ENCODE measurements around the gene PROM2. TPM values are rescaled to one million over a fixed set of nuclear protein-coding genes. Genes with fewer than 3 reads are reported as not detected.

Gene PROM2
- total RNA-seq, 1 donor from 2014 or later = 1.4 TPM

DNA sequence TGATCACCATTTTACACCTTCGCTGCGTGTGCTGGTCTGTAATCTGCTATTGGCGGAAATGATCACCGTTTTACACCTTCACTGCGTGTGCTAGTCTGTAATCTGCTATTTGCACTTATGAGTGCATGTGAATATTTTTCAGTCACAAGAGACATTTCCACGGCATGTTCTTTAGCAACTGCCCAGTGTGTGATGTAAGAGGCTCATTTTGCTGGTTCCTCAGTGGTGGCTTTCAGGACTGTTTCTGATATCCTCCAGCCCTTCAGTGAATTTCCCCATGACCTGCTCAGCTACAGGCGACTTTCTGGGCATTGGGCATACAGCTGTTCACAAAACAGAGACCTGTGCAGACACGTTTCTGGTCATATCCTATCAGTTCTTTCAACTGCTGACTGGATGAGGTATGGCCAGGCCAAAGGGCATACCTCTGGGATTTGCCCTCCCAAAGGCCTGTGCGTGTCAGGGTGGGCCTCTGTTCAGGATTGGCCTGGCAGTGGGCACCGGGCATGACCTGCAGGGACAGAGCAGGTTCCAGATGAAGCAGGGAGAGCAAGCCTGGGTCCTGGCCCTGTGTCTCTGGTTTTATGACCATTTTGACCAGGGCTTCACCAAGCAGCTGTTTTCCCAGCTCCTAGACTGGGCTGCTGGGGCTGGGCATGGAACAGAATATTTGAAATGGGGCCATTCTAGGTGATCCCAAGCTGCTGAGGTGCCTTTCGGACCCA, 521 bp upstream of the PROM2 start:
- Mint-ChIP-seq H3K36me3 (ENCODE audit: low read depth) (no peaks in the 10 kb centered on the region), H3K27ac (no peak overlapping the region), H3K4me1 (no peaks in the 10 kb centered on the region), H3K9me3 (no peaks in the 10 kb centered on the region), H3K27me3 (no peaks in the 10 kb centered on the region), H3K4me3 (no peak overlapping the region)
- intact Hi-C loops (cut with micrococcal nuclease) = no loop called here
- DNase-seq = no peak

GRCh38 chr2:95275151-95275515, 884 bp downstream of the PROM2 start:
- intact Hi-C loops (cut with micrococcal nuclease) = no loop called here
- DNase-seq = no peak
- Mint-ChIP-seq H3K9me3 (no peaks in the 10 kb centered on the region), H3K27ac (no peak overlapping the region), H3K4me3 (no peak overlapping the region), H3K36me3 (ENCODE audit: low read depth) (no peaks in the 10 kb centered on the region), H3K27me3 (no peaks in the 10 kb centered on the region), H3K4me1 (no peaks in the 10 kb centered on the region)

GRCh38 chr2:95275601-95276243, 1.5 kb downstream of the PROM2 start:
- no peak for DNase-seq
- Mint-ChIP-seq H3K4me1 (no peaks in the 10 kb centered on the region), H3K27ac (no peak overlapping the region), H3K36me3 (ENCODE audit: low read depth) (no peaks in the 10 kb centered on the region), H3K4me3 (no peak overlapping the region), H3K9me3 (no peaks in the 10 kb centered on the region), H3K27me3 (no peaks in the 10 kb centered on the region)
- intact Hi-C loops (cut with micrococcal nuclease) = no loop called here

DNA sequence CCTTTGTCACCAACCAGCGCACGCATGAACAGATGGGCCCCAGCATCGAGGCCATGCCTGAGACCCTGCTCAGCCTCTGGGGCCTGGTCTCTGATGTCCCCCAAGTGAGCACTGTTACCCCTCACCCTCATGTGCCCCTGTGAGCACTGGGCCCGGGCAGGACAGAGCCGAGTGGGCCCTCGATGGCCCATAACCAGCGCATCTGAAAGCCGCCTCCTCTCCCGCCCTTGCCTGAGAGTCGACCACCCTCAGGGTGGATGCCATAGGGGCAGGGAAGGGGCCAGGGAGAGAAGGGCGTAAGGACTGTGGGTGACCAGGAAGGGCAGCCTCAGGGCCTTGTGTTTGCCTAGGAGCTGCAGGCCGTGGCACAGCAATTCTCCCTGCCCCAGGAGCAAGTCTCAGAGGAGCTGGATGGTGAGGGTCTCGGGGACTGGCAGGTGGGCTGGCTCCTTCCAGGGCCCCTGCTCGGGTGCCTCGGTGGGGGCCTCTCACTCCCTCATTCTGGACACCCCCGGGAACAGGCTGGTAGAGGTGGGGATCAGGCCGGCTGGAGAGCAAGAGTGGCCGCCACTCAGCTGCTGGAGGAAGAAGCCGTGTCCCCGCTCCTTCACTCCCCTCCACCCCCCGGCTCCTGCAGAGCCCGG, 2.1 kb downstream of the PROM2 start:
- intact Hi-C loops (cut with micrococcal nuclease) = no loop called here
- Mint-ChIP-seq H3K4me1 (no peaks in the 10 kb centered on the region), H3K9me3 (no peaks in the 10 kb centered on the region), H3K27me3 (no peaks in the 10 kb centered on the region), H3K4me3 (no peak overlapping the region), H3K27ac (no peak overlapping the region), H3K36me3 (ENCODE audit: low read depth) (no peaks in the 10 kb centered on the region)
- DNase-seq = no peak

DNA sequence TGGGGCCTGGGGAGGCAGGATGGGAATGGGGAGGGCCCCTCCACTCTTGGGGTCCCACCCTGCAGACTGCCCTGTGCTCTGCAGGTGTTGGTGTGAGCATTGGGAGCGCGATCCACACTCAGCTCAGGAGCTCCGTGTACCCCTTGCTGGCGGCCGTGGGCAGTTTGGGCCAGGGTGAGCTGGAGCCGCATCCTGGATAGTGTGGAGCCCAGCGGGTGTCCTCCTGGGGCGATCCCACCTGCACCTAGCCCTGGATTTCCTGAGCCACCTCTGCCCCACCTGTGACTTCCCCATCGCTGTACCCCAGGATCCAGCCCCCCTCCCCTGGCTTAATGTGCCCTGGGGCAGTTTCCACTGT, 2.6 kb downstream of the PROM2 start:
- Mint-ChIP-seq H3K36me3 (ENCODE audit: low read depth) (no peaks in the 10 kb centered on the region), H3K4me1 (no peaks in the 10 kb centered on the region), H3K27ac (no peak overlapping the region), H3K9me3 (no peaks in the 10 kb centered on the region), H3K27me3 (no peaks in the 10 kb centered on the region), H3K4me3 (no peak overlapping the region)
- intact Hi-C loops (cut with micrococcal nuclease) = no loop called here
- no peak for DNase-seq

DNA sequence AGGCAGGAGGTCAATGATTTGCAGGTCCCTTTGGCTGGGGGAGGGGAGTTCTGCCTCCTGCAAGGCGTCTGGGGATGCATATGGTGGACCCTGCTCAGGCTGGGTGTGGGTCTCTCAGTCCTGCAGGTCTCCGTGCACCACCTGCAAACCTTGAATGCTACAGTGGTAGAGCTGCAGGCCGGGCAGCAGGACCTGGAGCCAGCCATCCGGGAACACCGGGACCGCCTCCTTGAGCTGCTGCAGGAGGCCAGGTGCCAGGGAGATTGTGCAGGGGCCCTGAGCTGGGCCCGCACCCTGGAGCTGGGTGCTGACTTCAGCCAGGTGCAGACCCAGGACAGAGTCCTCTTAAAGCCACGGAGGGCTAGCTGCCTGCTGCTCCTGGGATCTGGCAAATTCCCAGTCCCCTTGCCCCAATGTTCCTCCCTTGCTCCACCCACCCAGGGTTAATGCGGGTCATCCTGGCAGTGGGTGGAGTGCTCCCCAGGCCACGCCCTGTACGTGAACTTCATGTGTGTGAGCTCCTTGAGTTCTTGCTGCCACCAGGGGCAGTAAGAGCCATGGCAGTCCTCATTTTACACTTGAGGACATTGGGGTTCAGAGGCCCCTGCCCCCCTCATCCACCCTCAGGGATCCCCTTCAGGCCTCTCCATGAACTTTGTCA, 3.1 kb downstream of the PROM2 start:
- Mint-ChIP-seq H3K36me3 (ENCODE audit: low read depth) (no peaks in the 10 kb centered on the region), H3K27me3 (no peaks in the 10 kb centered on the region), H3K4me1 (no peaks in the 10 kb centered on the region), H3K4me3 (no peak overlapping the region), H3K9me3 (no peaks in the 10 kb centered on the region), H3K27ac (no peak overlapping the region)
- DNase-seq = no peak
- intact Hi-C loops (cut with micrococcal nuclease) = no loop called here

GRCh38 chr2:95278051-95278471, 3.8 kb downstream of the PROM2 start:
- Mint-ChIP-seq H3K4me3 (no peak overlapping the region), H3K9me3 (no peaks in the 10 kb centered on the region), H3K27me3 (no peaks in the 10 kb centered on the region), H3K4me1 (no peaks in the 10 kb centered on the region), H3K36me3 (ENCODE audit: low read depth) (no peaks in the 10 kb centered on the region), H3K27ac (no peak overlapping the region)
- DNase-seq = no peak
- intact Hi-C loops (cut with micrococcal nuclease) = no loop called here

DNA sequence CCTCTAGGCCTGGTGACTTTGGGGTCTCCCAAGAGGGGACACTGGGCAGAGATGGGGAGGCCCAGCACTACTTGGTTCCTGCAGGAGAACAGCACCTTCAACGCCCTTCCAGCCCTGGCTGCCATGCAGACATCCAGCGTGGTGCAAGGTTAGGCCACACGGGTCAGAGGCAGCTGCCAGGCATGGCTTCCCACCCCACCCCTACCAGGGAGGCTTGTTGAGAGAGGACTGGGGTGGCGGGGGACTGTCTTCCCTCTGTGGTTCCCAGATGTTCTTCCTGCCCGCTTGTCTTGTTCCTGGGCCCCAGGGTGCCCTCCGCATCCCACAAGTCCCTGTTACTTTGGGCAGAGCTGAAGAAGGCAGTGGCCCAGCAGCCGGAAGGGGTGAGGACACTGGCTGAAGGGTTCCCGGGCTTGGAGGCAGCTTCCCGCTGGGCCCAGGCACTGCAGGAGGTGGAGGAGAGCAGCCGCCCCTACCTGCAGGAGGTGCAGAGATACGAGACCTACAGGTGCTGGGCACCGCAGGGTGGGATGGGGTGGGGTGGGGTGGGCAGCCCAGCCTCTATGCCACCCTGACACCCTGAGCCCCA, 4.5 kb downstream of the PROM2 start:
- Mint-ChIP-seq H3K9me3 (no peaks in the 10 kb centered on the region), H3K4me1 (no peaks in the 10 kb centered on the region), H3K27ac (no peak overlapping the region), H3K27me3 (no peaks in the 10 kb centered on the region), H3K36me3 (ENCODE audit: low read depth) (no peaks in the 10 kb centered on the region), H3K4me3 (no peak overlapping the region)
- no peak for DNase-seq
- intact Hi-C loops (cut with micrococcal nuclease) = no loop called here

GRCh38 chr2:95279435-95280035, 5.3 kb downstream of the PROM2 start:
- intact Hi-C loops (cut with micrococcal nuclease) = no loop called here
- DNase-seq = no peak
- Mint-ChIP-seq H3K36me3 (ENCODE audit: low read depth) (no peaks in the 10 kb centered on the region), H3K27me3 (no peaks in the 10 kb centered on the region), H3K9me3 (no peaks in the 10 kb centered on the region), H3K4me1 (no peaks in the 10 kb centered on the region), H3K4me3 (no peak overlapping the region), H3K27ac (no peak overlapping the region)

- H3K4me3 Mint-ChIP-seq = no peak overlapping the region
- DNase-seq = no peak
- no peaks in the 10 kb centered on the region for H3K4me1 Mint-ChIP-seq
- no peak overlapping the region for H3K27ac Mint-ChIP-seq
- no peaks in the 10 kb centered on the region for H3K36me3 Mint-ChIP-seq (ENCODE audit: low read depth)
- intact Hi-C loops (cut with micrococcal nuclease) = no loop called here
- no peaks in the 10 kb centered on the region for H3K9me3 Mint-ChIP-seq
- no peaks in the 10 kb centered on the region for H3K27me3 Mint-ChIP-seq
Observed at GRCh38 chr2:95281071-95281470, 6.8 kb downstream of the PROM2 start.

- Mint-ChIP-seq H3K9me3 (no peaks in the 10 kb centered on the region), H3K36me3 (ENCODE audit: low read depth) (no peaks in the 10 kb centered on the region), H3K27ac (no peak overlapping the region), H3K4me1 (no peaks in the 10 kb centered on the region), H3K27me3 (no peaks in the 10 kb centered on the region), H3K4me3 (no peak overlapping the region)
- intact Hi-C loops (cut with micrococcal nuclease) = no loop called here
- DNase-seq = no peak
Observed at GRCh38 chr2:95281786-95282185, 7.5 kb downstream of the PROM2 start.

DNA sequence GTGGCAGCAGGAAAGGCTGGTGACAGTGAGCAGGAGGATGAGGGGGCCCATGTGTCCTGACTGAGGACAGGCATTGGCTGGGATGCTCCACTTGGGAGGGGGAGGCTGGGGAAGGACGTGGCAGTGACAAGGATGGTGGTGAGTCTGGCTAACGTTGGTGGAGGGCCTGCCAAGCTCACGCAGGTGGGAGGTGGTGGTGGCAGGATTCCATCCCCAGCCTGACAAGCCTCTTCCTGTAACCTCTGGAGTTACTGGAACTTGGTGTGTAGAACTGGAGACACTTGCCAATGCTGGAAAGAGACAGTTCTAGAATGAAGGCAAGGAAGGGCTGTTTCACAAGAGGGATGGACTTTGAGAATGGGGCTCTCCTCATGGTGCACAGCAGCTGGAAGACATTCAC, 8.2 kb downstream of the PROM2 start:
- DNase-seq = no peak
- Mint-ChIP-seq H3K4me1 (no peaks in the 10 kb centered on the region), H3K4me3 (no peak overlapping the region), H3K9me3 (no peaks in the 10 kb centered on the region), H3K36me3 (ENCODE audit: low read depth) (no peaks in the 10 kb centered on the region), H3K27ac (no peak overlapping the region), H3K27me3 (no peaks in the 10 kb centered on the region)
- intact Hi-C loops (cut with micrococcal nuclease) = no loop called here

- no peak overlapping the region for H3K4me3 Mint-ChIP-seq
Observed at GRCh38 chr2:95283562-95283961, 9.3 kb downstream of the PROM2 start.

More at GRCh38 chr2:95283562-95283961, 9.3 kb downstream of the PROM2 start:
- Mint-ChIP-seq H3K27ac (no peak overlapping the region), H3K27me3 (no peaks in the 10 kb centered on the region), H3K36me3 (ENCODE audit: low read depth) (no peaks in the 10 kb centered on the region), H3K9me3 (no peaks in the 10 kb centered on the region), H3K4me1 (no peaks in the 10 kb centered on the region)
- no peak for DNase-seq
- intact Hi-C loops (cut with micrococcal nuclease) = no loop called here

All from activated CD4-positive, alpha-beta T cell treated with anti-CD3 and anti-CD28 coated beads, Interleukin-2, amount 10 ng/mL, durations not matched to agents 24 days and 14 days (primary cell).